Stimulated activated naive B cell treated with anti-CD40 and anti-IgM and Interleukin-4, amounts not matched to agents 10 μg/mL and 1 μg/mL and 100 μg/mL, for 72 hours (primary cell): Measurements from ENCODE around the gene ARV1.
"Not testable (repeated sequence)": the region's sequence is repeated elsewhere in the genome, so short reads cannot be mapped to it uniquely, and the experiment has no call there.

Source experiments
- ATAC-seq, 2 donors: fragments of 150-1000 bp; cut with Tn5 transposase; replicated peaks; 2 replicates each; pipeline ENCODE4 v1.10.0; 2021; ENCODE audit warnings: moderate library complexity in 1 of 2
- DNase-seq: peaks from one replicate; pipeline ENCODE4 v3.0.0; 2021
- H3K27ac Mint-ChIP-seq: one replicate; pipeline ENCODE4 v1.8.0; 2022; ENCODE audit warnings: mild to moderate bottlenecking, mixed read lengths
- H3K27me3 Mint-ChIP-seq, 2 donors: one replicate each; pipeline ENCODE4 v1.8.0; 2022; ENCODE audit warnings: mixed read lengths in 2 of 2
- H3K36me3 Mint-ChIP-seq, 2 donors: one replicate each; pipeline ENCODE4 v1.8.0; 2022; ENCODE audit warnings: mixed read lengths in 2 of 2, mild to moderate bottlenecking in 1 of 2
- H3K4me1 Mint-ChIP-seq, 2 donors: one replicate each; pipeline ENCODE4 v1.8.0; 2022; ENCODE audit warnings: mixed read lengths in 2 of 2, mild to moderate bottlenecking in 1 of 2
- H3K4me3 Mint-ChIP-seq, 2 donors: one replicate each; pipeline ENCODE4 v1.8.0; 2022; ENCODE audit warnings: mild to moderate bottlenecking in 2 of 2, mixed read lengths in 2 of 2, moderate library complexity in 1 of 2
- H3K9me3 Mint-ChIP-seq, 2 donors: one replicate each; pipeline ENCODE4 v1.8.0; 2022; ENCODE audit warnings: mixed read lengths in 2 of 2, mild to moderate bottlenecking in 1 of 2

ARV1 gene

GRCh38 chr1:230984622-230985515, 6.0 kb downstream of the ARV1 start:
- H3K27ac Mint-ChIP-seq, DNase-seq, ATAC-seq, H3K4me3 Mint-ChIP-seq, H3K9me3 Mint-ChIP-seq, H3K27me3 Mint-ChIP-seq: not testable (repeated sequence)
- Mint-ChIP-seq H3K4me1 (peaks cover 13 to 37% of the 10 kb centered on the region in 2 donors), H3K36me3 (peaks cover 25 to 42% of the 10 kb centered on the region in 2 donors)

DNA sequence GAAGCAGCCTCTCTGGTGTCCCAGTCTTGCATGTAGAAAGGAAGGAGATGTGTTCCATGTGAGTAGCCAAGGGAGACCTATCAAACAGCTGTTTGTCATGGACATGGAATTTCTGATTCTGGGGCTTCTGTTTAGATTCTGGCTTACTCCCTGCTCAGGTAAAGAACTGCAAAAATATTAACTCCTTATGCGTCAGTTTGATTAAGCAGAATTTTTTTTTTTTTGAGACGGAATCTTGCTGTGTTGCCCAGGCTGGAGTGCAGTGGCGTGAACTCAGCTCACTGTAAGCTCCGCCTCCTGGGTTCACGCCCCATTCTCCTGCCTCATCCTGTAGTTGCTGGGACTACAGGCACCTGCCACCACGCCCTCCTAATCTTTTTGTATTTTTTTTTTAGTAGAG, 6.8 kb downstream of the ARV1 start:
- H3K9me3 Mint-ChIP-seq, result no peaks in the 10 kb centered on the region
- H3K4me1 Mint-ChIP-seq, result peaks cover 10 to 37% of the 10 kb centered on the region in 2 donors
- H3K27ac Mint-ChIP-seq, result no peak overlapping the region
- no peak overlapping the region for H3K4me3 Mint-ChIP-seq
- ATAC-seq (no peak), DNase-seq (no peak)
- H3K36me3 Mint-ChIP-seq, result peaks cover 28 to 41% of the 10 kb centered on the region in 2 donors
- no peaks in the 10 kb centered on the region for H3K27me3 Mint-ChIP-seq

DNA sequence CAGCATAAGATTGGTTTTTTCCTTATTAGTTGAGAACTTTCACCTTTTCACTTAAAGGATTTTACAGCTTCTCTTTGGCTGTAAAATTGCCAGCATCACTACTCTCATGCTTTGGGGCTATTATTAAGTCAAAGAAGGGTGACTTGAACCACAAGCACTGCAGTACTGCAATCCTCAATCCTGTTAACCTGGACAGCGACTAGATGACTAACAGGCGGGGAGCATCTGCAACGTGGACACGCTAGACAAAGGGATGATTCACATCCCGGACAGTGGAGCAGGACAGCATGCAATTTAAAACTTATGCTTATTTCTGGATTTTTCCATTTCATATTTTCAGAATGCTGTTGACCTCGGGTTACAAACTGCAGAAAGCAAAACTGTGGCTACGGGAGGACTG, 8.1 kb downstream of the ARV1 start:
- Mint-ChIP-seq H3K27me3 (no peaks in the 10 kb centered on the region), H3K4me3 (no peak overlapping the region), H3K27ac (no peak overlapping the region), H3K4me1 (peaks cover 10 to 37% of the 10 kb centered on the region in 2 donors), H3K36me3 (peaks cover 35 to 51% of the 10 kb centered on the region in 2 donors), H3K9me3 (no peaks in the 10 kb centered on the region)
- no peak for DNase-seq
- ATAC-seq, result no peak

DNA sequence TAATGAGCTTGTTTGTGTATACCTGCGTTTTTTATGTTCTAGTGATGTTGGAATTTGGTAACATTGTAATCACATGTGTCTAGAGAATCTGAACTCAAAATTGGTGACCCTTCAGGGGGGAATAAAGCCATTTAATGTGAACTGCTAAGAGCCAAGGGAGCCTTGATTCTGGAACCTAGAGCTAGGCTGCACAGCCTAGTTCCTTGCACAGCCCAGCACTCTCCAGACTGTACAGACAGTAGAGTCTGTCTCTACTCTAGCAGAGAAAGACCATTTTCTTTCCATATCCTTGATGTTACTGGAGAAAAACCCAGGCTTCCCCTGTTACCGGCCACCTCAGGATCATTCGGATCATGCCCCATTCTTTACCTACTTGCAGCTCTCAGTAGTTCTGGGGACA, 8.6 kb downstream of the ARV1 start:
- DNase-seq (no peak), ATAC-seq (no peak)
- Mint-ChIP-seq H3K27ac (no peak overlapping the region), H3K4me3 (no peak overlapping the region), H3K9me3 (no peaks in the 10 kb centered on the region), H3K27me3 (no peaks in the 10 kb centered on the region), H3K4me1 (peaks cover 10 to 37% of the 10 kb centered on the region in 2 donors), H3K36me3 (peaks cover 40 to 56% of the 10 kb centered on the region in 2 donors)

- Mint-ChIP-seq H3K4me1 (peaks cover 0 to 3% of the 10 kb centered on the region in 2 donors), H3K36me3 (peaks cover 33 to 42% of the 10 kb centered on the region in 2 donors), H3K4me3 (no peak overlapping the region), H3K9me3 (no peaks in the 10 kb centered on the region), H3K27me3 (no peaks in the 10 kb centered on the region), H3K27ac (no peak overlapping the region)
- no peak for ATAC-seq
- DNase-seq, result no peak
Observed at GRCh38 chr1:230992100-230992774, 13.3 kb downstream of the ARV1 start.

DNA sequence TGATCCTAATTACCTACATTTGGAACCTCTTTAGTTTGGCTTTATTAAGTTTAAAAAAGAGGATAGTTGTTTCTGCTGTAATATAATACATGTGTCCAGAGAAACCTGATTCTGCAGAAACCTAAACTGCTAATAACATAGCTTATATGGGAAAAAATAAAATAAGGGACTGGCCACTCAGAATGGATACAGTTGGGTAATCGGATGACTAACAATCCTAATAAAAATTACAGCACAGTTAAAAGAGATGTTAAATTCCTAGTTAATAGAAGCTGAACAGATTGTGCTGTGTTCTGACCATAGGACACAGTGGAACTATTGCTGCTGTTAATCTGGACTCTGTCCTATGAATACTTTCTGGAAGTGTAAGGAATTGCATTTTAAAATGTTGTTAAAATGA, 16.0 kb downstream of the ARV1 start:
- no peak overlapping the region for H3K27ac Mint-ChIP-seq
- ATAC-seq (no peak), DNase-seq (no peak)
- H3K9me3 Mint-ChIP-seq, result no peaks in the 10 kb centered on the region
- no peaks in the 10 kb centered on the region for H3K27me3 Mint-ChIP-seq
- H3K36me3 Mint-ChIP-seq, result peaks cover 40 to 48% of the 10 kb centered on the region in 2 donors
- H3K4me1 Mint-ChIP-seq, result no peaks in the 10 kb centered on the region
- no peak overlapping the region for H3K4me3 Mint-ChIP-seq

GRCh38 chr1:231000201-231000600, 21.3 kb downstream of the ARV1 start:
- no peak overlapping the region for H3K27ac Mint-ChIP-seq
- no peak for DNase-seq
- no peaks in the 10 kb centered on the region for H3K27me3 Mint-ChIP-seq

GRCh38 chr1:231000639-231001038, 21.7 kb downstream of the ARV1 start:
- no peak overlapping the region for H3K4me3 Mint-ChIP-seq
- peaks cover 51 to 62% of the 10 kb centered on the region in 2 donors for H3K36me3 Mint-ChIP-seq
- no peak for ATAC-seq
- DNase-seq, result no peak
- no peaks in the 10 kb centered on the region for H3K4me1 Mint-ChIP-seq
- no peak overlapping the region for H3K27ac Mint-ChIP-seq
- no peaks in the 10 kb centered on the region for H3K27me3 Mint-ChIP-seq
- H3K9me3 Mint-ChIP-seq, result peaks cover 23 to 29% of the 10 kb centered on the region in 2 donors

More at GRCh38 chr1:231000201-231000600, 21.3 kb downstream of the ARV1 start:
- Mint-ChIP-seq H3K4me1 (no peaks in the 10 kb centered on the region), H3K36me3 (peaks cover 48 to 61% of the 10 kb centered on the region in 2 donors), H3K4me3 (no peak overlapping the region), H3K9me3 (peaks cover 20 to 25% of the 10 kb centered on the region in 2 donors)
- no peak for ATAC-seq

DNA sequence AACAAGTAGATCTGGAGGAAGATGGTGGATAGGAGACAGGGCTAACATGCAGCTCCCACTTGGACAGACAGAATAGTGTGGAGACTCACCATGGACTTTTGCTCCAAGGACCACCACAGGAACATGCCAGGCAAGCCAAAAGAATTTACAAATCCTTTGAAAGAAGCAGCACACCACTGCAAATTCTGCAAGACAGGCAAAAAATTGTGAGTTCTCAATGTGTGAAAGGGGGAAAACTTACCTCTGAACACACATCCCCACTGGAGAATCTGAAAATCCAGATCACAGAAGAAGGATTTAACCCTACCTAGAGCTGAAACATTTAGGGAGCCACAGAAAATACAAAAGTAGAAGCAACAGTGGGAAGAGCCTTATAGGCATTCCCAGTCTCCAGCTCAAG, 23.0 kb downstream of the ARV1 start:
- Mint-ChIP-seq H3K4me3 (no peak overlapping the region), H3K27ac (no peak overlapping the region), H3K9me3 (peaks cover 32 to 33% of the 10 kb centered on the region in 2 donors), H3K27me3 (no peaks in the 10 kb centered on the region), H3K4me1 (no peaks in the 10 kb centered on the region), H3K36me3 (peaks cover 45 to 58% of the 10 kb centered on the region in 2 donors)
- DNase-seq, result no peak
- ATAC-seq, result no peak

GRCh38 chr1:231007535-231007934, 28.6 kb downstream of the ARV1 start:
- not testable (repeated sequence) for H3K27ac Mint-ChIP-seq, ATAC-seq, DNase-seq, H3K4me3 Mint-ChIP-seq, H3K27me3 Mint-ChIP-seq, H3K4me1 Mint-ChIP-seq
- peaks cover 35 to 37% of the 10 kb centered on the region in 2 donors for H3K9me3 Mint-ChIP-seq
- H3K36me3 Mint-ChIP-seq, result peaks cover 21 to 33% of the 10 kb centered on the region in 2 donors

GRCh38 chr1:231011360-231011759, 32.5 kb downstream of the ARV1 start:
- Mint-ChIP-seq H3K9me3 (peaks cover 7 to 10% of the 10 kb centered on the region in 2 donors), H3K27ac (no peak overlapping the region), H3K4me1 (no peaks in the 10 kb centered on the region), H3K27me3 (no peaks in the 10 kb centered on the region), H3K4me3 (no peak overlapping the region), H3K36me3 (no peaks in the 10 kb centered on the region)
- no peak for DNase-seq
- ATAC-seq, result no peak

- no peak for ATAC-seq
Observed at GRCh38 chr1:231011963-231012362, 33.1 kb downstream of the ARV1 start.

DNA sequence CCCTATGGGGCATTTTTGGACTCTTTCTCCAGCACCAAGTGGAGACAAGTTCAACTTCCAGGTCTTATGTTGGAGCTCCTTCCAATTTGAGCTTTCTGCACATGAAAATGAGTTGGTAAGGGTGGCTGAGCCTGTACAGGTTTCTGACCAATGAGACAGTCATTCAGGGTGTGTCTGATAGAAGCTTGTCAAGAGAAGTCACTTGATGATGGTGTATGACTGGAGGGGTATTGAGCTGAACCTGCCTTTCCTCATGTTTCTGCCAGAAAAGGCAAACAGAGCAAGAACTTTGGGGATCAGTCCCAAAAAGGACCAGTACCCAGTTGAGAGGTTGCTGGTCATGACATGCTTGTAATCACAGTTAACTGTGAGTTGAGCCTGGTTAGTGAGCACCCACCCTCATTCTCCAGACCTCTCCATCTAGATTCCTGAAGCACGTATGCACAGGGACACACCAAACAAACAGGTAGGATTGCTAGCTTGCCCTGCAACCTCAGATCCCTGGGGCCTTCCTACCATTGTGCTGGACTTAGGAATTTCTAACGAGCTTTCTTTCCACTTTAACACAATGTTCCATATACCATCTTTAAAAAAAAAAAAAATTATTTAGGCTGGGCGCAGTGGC, 34.6 kb downstream of the ARV1 start:
- H3K36me3 Mint-ChIP-seq, result peaks cover 4 to 5% of the 10 kb centered on the region in 2 donors
- H3K4me1 Mint-ChIP-seq, result peaks cover 0 to 3% of the 10 kb centered on the region in 2 donors
- DNase-seq (no peak), ATAC-seq (no peak)
- H3K27ac Mint-ChIP-seq, result no peak overlapping the region
- no peaks in the 10 kb centered on the region for H3K9me3 Mint-ChIP-seq
- H3K4me3 Mint-ChIP-seq, result no peak overlapping the region
- H3K27me3 Mint-ChIP-seq, result no peaks in the 10 kb centered on the region

More at GRCh38 chr1:231011963-231012362, 33.1 kb downstream of the ARV1 start:
- Mint-ChIP-seq H3K4me3 (no peak overlapping the region), H3K27me3 (no peaks in the 10 kb centered on the region), H3K27ac (no peak overlapping the region), H3K4me1 (no peaks in the 10 kb centered on the region), H3K36me3 (no peaks in the 10 kb centered on the region), H3K9me3 (peaks cover 4 to 6% of the 10 kb centered on the region in 2 donors)
- no peak for DNase-seq

- no peak overlapping the region for H3K4me3 Mint-ChIP-seq
- peaks cover 4 to 5% of the 10 kb centered on the region in 2 donors for H3K36me3 Mint-ChIP-seq
- H3K27me3 Mint-ChIP-seq, result no peaks in the 10 kb centered on the region
- peaks cover 7 to 9% of the 10 kb centered on the region in 2 donors for H3K4me1 Mint-ChIP-seq
- no peak for DNase-seq
- no peak for ATAC-seq
- no peaks in the 10 kb centered on the region for H3K9me3 Mint-ChIP-seq
- no peak overlapping the region for H3K27ac Mint-ChIP-seq
Observed at GRCh38 chr1:231016234-231016633, 37.3 kb downstream of the ARV1 start.
